ENCODE data around the gene RHBDL1.
"Not testable (repeated sequence)": the region's sequence is repeated elsewhere in the genome, so short reads cannot be mapped to it uniquely, and the experiment has no call there.

RHBDL1 gene

GRCh38 chr16:686459-687260 is 11.2 kb downstream of the RHBDL1 start:
- no peak for DNase-seq (ENCODE audit: low read depth)

- DNase-seq (ENCODE audit: low read depth), result no peak
Measured at GRCh38 chr16:687499-687898, 12.0 kb downstream of the RHBDL1 start.

- no peak for DNase-seq (ENCODE audit: low read depth)
Measured at GRCh38 chr16:689175-689897, 13.9 kb downstream of the RHBDL1 start.

- DNase-seq (ENCODE audit: low read depth), result not testable (repeated sequence)
Measured at GRCh38 chr16:691242-691641, 15.8 kb downstream of the RHBDL1 start.

- no peak for DNase-seq (ENCODE audit: low read depth)
Measured at GRCh38 chr16:692356-693108, 17.1 kb downstream of the RHBDL1 start.

GRCh38 chr16:693364-693763 is 17.9 kb downstream of the RHBDL1 start:
- no peak for DNase-seq (ENCODE audit: low read depth)

- no peak for DNase-seq (ENCODE audit: low read depth)
Measured at GRCh38 chr16:693766-694165, 18.3 kb downstream of the RHBDL1 start.

GRCh38 chr16:694187-694862 is 18.9 kb downstream of the RHBDL1 start:
- no peak for DNase-seq (ENCODE audit: low read depth)

- no peak for DNase-seq (ENCODE audit: low read depth)
Measured at GRCh38 chr16:694863-695354, 19.4 kb downstream of the RHBDL1 start.

GRCh38 chr16:695355-696089 is 20.1 kb downstream of the RHBDL1 start:
- peak; percentile 75 for DNase-seq (ENCODE audit: low read depth)

GRCh38 chr16:698911-699671 is 23.6 kb downstream of the RHBDL1 start:
- DNase-seq (ENCODE audit: low read depth), result no peak

GRCh38 chr16:700684-701584 is 25.5 kb downstream of the RHBDL1 start:
- no peak for DNase-seq (ENCODE audit: low read depth)

- DNase-seq (ENCODE audit: low read depth), result no peak
Measured at GRCh38 chr16:702341-702740, 26.9 kb downstream of the RHBDL1 start.

- no peak for DNase-seq (ENCODE audit: low read depth)
Measured at GRCh38 chr16:703406-703805, 27.9 kb downstream of the RHBDL1 start.

GRCh38 chr16:704047-704446 is 28.6 kb downstream of the RHBDL1 start:
- DNase-seq (ENCODE audit: low read depth), result no peak

- DNase-seq (ENCODE audit: low read depth), result no peak
Measured at GRCh38 chr16:704552-705380, 29.3 kb downstream of the RHBDL1 start.

- DNase-seq (ENCODE audit: low read depth), result no peak
Measured at GRCh38 chr16:705431-706188, 30.1 kb downstream of the RHBDL1 start, which contains the start of gene FBXL16. TSS of gene FBXL16 (minus strand) at chr16:705801. CDS start at chr16:697405, 8,396 bp downstream.

Measured in activated T-cell treated with anti-CD3 and anti-CD28 coated beads for 48 hours (primary cell).